GM23338 (cell line): ENCODE data around the gene ZDHHC20. TPM values are rescaled to one million over a fixed set of nuclear protein-coding genes. Genes with fewer than 3 reads are reported as not detected.

ENCODE experiments used
- ATAC-seq: fragments of 200-7000 bp; cut with Tn5 transposase; 3 replicates; pipeline ENCODE4 v1.9.1; 2020
- DNase-seq: peaks from one replicate; pipeline ENCODE4 v3.0.0-alpha.2; 2015; ENCODE audit warnings: low spot score
- H2AFZ ChIP-seq: fragments of 200-600 bp; sonication (generic); 2 replicates; pipeline ENCODE4 v1.8.0; 2016; ENCODE audit warnings: antibody characterized with exemption, mild to moderate bottlenecking, moderate library complexity
- H3F3A ChIP-seq: fragments of 200-600 bp; sonication (generic); replicated peaks from 2 replicates; pipeline ENCODE4 v1.8.0; 2017; ENCODE audit warnings: antibody characterized with exemption, mixed run types, low read depth
- H3K27ac ChIP-seq: fragments of 200-600 bp; sonication (generic); 2 replicates; pipeline ENCODE4 v1.6.1; 2016; ENCODE audit warnings: low read depth
- H3K27me3 ChIP-seq: fragments of 200-600 bp; sonication (generic); 2 replicates; pipeline ENCODE4 v1.8.0; 2016; ENCODE audit warnings: mild to moderate bottlenecking, mixed run types, moderate library complexity; ENCODE audit not compliant: insufficient read depth
- H3K36me3 ChIP-seq: fragments of 200-600 bp; sonication (generic); 2 replicates; pipeline ENCODE4 v1.8.0; 2016; ENCODE audit warnings: mild to moderate bottlenecking; ENCODE audit not compliant: insufficient read depth
- H3K4me1 ChIP-seq: fragments of 200-600 bp; sonication (generic); 2 replicates; pipeline ENCODE4 v1.8.0; 2016; ENCODE audit warnings: mild to moderate bottlenecking, moderate library complexity; ENCODE audit not compliant: insufficient read depth
- H3K4me2 ChIP-seq: fragments of 200-600 bp; sonication (generic); 2 replicates; pipeline ENCODE4 v1.7.1; 2017; ENCODE audit warnings: mixed run types
- H3K4me3 ChIP-seq: fragments of 200-600 bp; sonication (generic); 2 replicates; pipeline ENCODE4 v1.6.1; 2016; ENCODE audit warnings: mixed run types
- H3K79me2 ChIP-seq: fragments of 200-600 bp; sonication (generic); replicated peaks from 2 replicates; pipeline ENCODE4 v1.8.0; 2017; ENCODE audit warnings: mild to moderate bottlenecking; ENCODE audit not compliant: insufficient read depth
- H3K9me2 ChIP-seq: fragments of 200-600 bp; sonication (generic); 2 replicates; pipeline ENCODE4 v1.8.0; 2017; ENCODE audit not compliant: insufficient read depth
- H4K20me1 ChIP-seq: fragments of 200-600 bp; sonication (generic); replicated peaks from 2 replicates; pipeline ENCODE4 v1.8.0; 2017; ENCODE audit warnings: mild to moderate bottlenecking; ENCODE audit not compliant: insufficient read depth
- H3K27ac Mint-ChIP-seq: 2 replicates; pipeline ENCODE4 v1.8.0; 2020; ENCODE audit warnings: inconsistent platforms, mild to moderate bottlenecking, moderate library complexity, mixed read lengths
- H3K27me3 Mint-ChIP-seq: 3 replicates; pipeline ENCODE4 v1.8.0; 2022; ENCODE audit warnings: low read depth, mild to moderate bottlenecking, moderate library complexity, mixed read lengths, inconsistent platforms; ENCODE audit not compliant: insufficient read depth, poor library complexity
- H3K36me3 Mint-ChIP-seq: 3 replicates; pipeline ENCODE4 v1.8.0; 2021; ENCODE audit warnings: low read depth, mild to moderate bottlenecking, inconsistent platforms, moderate library complexity, mixed read lengths
- H3K4me1 Mint-ChIP-seq: 3 replicates; pipeline ENCODE4 v1.8.0; 2020; ENCODE audit warnings: mild to moderate bottlenecking, inconsistent platforms, mixed read lengths
- H3K4me3 Mint-ChIP-seq: 3 replicates; pipeline ENCODE4 v1.8.0; 2021; ENCODE audit warnings: moderate library complexity, mild to moderate bottlenecking, inconsistent platforms, mixed read lengths
- H3K9me3 Mint-ChIP-seq: 3 replicates; pipeline ENCODE4 v1.8.0; 2020; ENCODE audit warnings: moderate library complexity, mild to moderate bottlenecking, inconsistent platforms, mixed read lengths
- CREB1 ChIP-seq: fragments of 250-450 bp; sonication (Bioruptor Pico); IDR thresholded peaks from 2 replicates; pipeline ENCODE4 v1.5.0; 2020; ENCODE audit warnings: low read depth, mild to moderate bottlenecking, moderate library complexity
- CTCF ChIP-seq, 2 experiments: fragments of 200-600 bp in 1 of 2; sonication (generic) in 1 of 2; conservative IDR thresholded peaks; 2 replicates each; pipeline versions ENCODE4 v1.5.1 to v1.6.1; 2016 to 2017; ENCODE audit warnings: antibody characterized with exemption in 2 of 2, low read depth in 2 of 2, mild to moderate bottlenecking in 2 of 2, moderate library complexity in 1 of 2
- EZH2phosphoT487 ChIP-seq: fragments of 200-600 bp; sonication (generic); IDR thresholded peaks from one replicate; pipeline ENCODE4 v1.8.1; 2018; ENCODE audit warnings: antibody characterized with exemption; ENCODE audit not compliant: unreplicated experiment
- JUNB ChIP-seq: IDR thresholded peaks from one replicate; pipeline ENCODE4 v1.6.1; 2016; ENCODE audit warnings: antibody characterized with exemption; ENCODE audit not compliant: unreplicated experiment
- NANOG ChIP-seq: IDR thresholded peaks from 2 replicates; pipeline ENCODE4 v1.6.1; 2016; ENCODE audit warnings: antibody characterized with exemption, borderline replicate concordance
- POLR2AphosphoS5 ChIP-seq: IDR thresholded peaks from 2 replicates; pipeline ENCODE4 v1.6.1; 2016; ENCODE audit warnings: antibody characterized with exemption, low read depth
- REST ChIP-seq: IDR thresholded peaks from one replicate; pipeline ENCODE4 v1.6.1; 2018; ENCODE audit warnings: antibody characterized with exemption; ENCODE audit not compliant: unreplicated experiment
- STAT1 ChIP-seq: IDR thresholded peaks from one replicate; pipeline ENCODE4 v1.6.1; 2016; ENCODE audit warnings: antibody characterized with exemption; ENCODE audit not compliant: unreplicated experiment
- ZNF331 ChIP-seq: fragments of 250-450 bp; sonication (Bioruptor Pico); IDR thresholded peaks from 2 replicates; pipeline ENCODE4 v1.5.0; 2020; ENCODE audit warnings: low read depth, mild to moderate bottlenecking, moderate library complexity
- polyA plus RNA-seq: library from polyadenylated mRNA; unstranded; fragments of >200 nt; fragmentation: Nextera tagmentation; extraction: Ambion mirVana; gene quantifications from 2 replicates; pipeline ENCODE4 v1.2.1, GENCODE V29; 2016
- total RNA-seq: library from RNA; depleted of rRNA; stranded (reverse); fragments of >200 nt; shearing (Covaris generic); gene quantifications from 2 replicates; pipeline ENCODE4 v1.2.3, GENCODE V29; 2014

ZDHHC20 gene
- total and polyA plus RNA-seq, 2 experiments from 2014 or later, result 37.7 to 119 TPM

GRCh38 chr13:21347753-21348318 lies 111.3 kb downstream of the ZDHHC20 start:
- DNase-seq, result peak; percentile 46
- Histone ChIP-seq H3K4me2 (no peak overlapping the region), H3K36me3 (no peaks in the 10 kb centered on the region), H3K4me1 (no peaks in the 10 kb centered on the region), H3K79me2 (no peaks in the 10 kb centered on the region), H2AFZ (no peak overlapping the region), H3K27me3 (no peaks in the 10 kb centered on the region), H4K20me1 (no peaks in the 10 kb centered on the region), H3K9me2 (no peaks in the 10 kb centered on the region), H3F3A (no peaks in the 10 kb centered on the region), H3K4me3 (no peak overlapping the region), H3K27ac (no peak overlapping the region)
- peak; percentile 78 for ATAC-seq
- Mint-ChIP-seq H3K27ac (no peak overlapping the region), H3K4me1 (peaks cover 6% of the 10 kb centered on the region; the same call in 2 of the 3 replicates), H3K36me3 (no peaks in the 10 kb centered on the region), H3K9me3 (no peaks in the 10 kb centered on the region), H3K27me3 (peaks cover 9% of the 10 kb centered on the region), H3K4me3 (no peak overlapping the region)
- TF ChIP-seq CTCF (conservative IDR thresholded peaks at IDR 0.05; ENCODE audit: low read depth in 2 of 2) (peak; percentile 13 to 46; a peak in 2 of 4 replicates), REST (no peak)

- no peaks in the 10 kb centered on the region for H3K36me3 Mint-ChIP-seq
Observed at GRCh38 chr13:21344662-21345176, 114.4 kb downstream of the ZDHHC20 start.

More at GRCh38 chr13:21344662-21345176, 114.4 kb downstream of the ZDHHC20 start:
- no peak overlapping the region for H3K4me3 Mint-ChIP-seq
- no peaks in the 10 kb centered on the region for H3K4me1 ChIP-seq
- no peak overlapping the region for H3K27ac Mint-ChIP-seq
- no peak overlapping the region for H2AFZ ChIP-seq
- H3K36me3 ChIP-seq, result no peaks in the 10 kb centered on the region
- H3K4me3 ChIP-seq, result no peak overlapping the region
- no peaks in the 10 kb centered on the region for H3K9me2 ChIP-seq
- no peak; the same call in 2 of the 3 replicates for ATAC-seq
- no peaks in the 10 kb centered on the region for H3K27me3 ChIP-seq
- no peaks in the 10 kb centered on the region for H4K20me1 ChIP-seq
- no peak for TF ChIP-seq STAT1
- no peak for TF ChIP-seq CTCF (conservative IDR thresholded peaks at IDR 0.05; ENCODE audit: low read depth in 2 of 2)
- no peak for TF ChIP-seq ZNF331 (CRISPR knock-in tag)
- no peak for TF ChIP-seq NANOG
- no peak for TF ChIP-seq CREB1 (CRISPR knock-in tag)
- TF ChIP-seq JUNB, result no peak
- TF ChIP-seq EZH2phosphoT487, result no peak
- TF ChIP-seq POLR2AphosphoS5, result no peak
- DNase-seq, result no peak
- no peaks in the 10 kb centered on the region for H3K9me3 Mint-ChIP-seq
- no peak overlapping the region for H3K4me2 ChIP-seq
- no peaks in the 10 kb centered on the region for H3F3A ChIP-seq
- peaks cover 12% of the 10 kb centered on the region for H3K27me3 Mint-ChIP-seq
- H3K79me2 ChIP-seq, result no peaks in the 10 kb centered on the region
- H3K27ac ChIP-seq, result no peak overlapping the region
- peaks cover 14% of the 10 kb centered on the region; the same call in 2 of the 3 replicates for H3K4me1 Mint-ChIP-seq
